Thoracic aorta (tissue), 2 donors: ENCODE data around the gene RFX7. TPM values are rescaled to one million over a fixed set of nuclear protein-coding genes. Genes with fewer than 3 reads are reported as not detected.
"Not testable (repeated sequence)": the region's sequence is repeated elsewhere in the genome, so short reads cannot be mapped to it uniquely, and the experiment has no call there.

Source experiments
- ATAC-seq: fragments of 150-250 bp; one replicate; pipeline ENCODE4 v1.8.0; 2017; ENCODE audit warnings: low read depth; ENCODE audit not compliant: insufficient number of reproducible peaks, low FRiP score
- DNase-seq: peaks from one replicate; pipeline ENCODE4 v3.0.0-alpha.2; 2020; ENCODE audit warnings: low spot score
- H3K27ac ChIP-seq, 2 donors: fragments of 200-600 bp; sonication (generic); 1 replicate in 1 of 2; 2 replicates in 1 of 2; pipeline ENCODE4 v1.5.1; 2016; ENCODE audit warnings: mild to moderate bottlenecking in 2 of 2, moderate library complexity in 2 of 2
- H3K27me3 ChIP-seq: fragments of 200-600 bp; sonication (generic); replicated peaks from 2 replicates; pipeline ENCODE4 v1.6.0; 2016; ENCODE audit warnings: mild to moderate bottlenecking; ENCODE audit not compliant: insufficient read depth
- H3K36me3 ChIP-seq: fragments of 200-600 bp; sonication (generic); one replicate; pipeline ENCODE4 v1.5.1; 2016
- H3K4me1 ChIP-seq, 2 donors: fragments of 200-600 bp; sonication (generic); 1 replicate in 1 of 2; 2 replicates in 1 of 2; pipeline versions ENCODE4 v1.5.1 to v1.6.0; 2016; ENCODE audit warnings: low read depth in 2 of 2, mild to moderate bottlenecking in 1 of 2; ENCODE audit not compliant: control insufficient read depth in 1 of 2
- H3K4me3 ChIP-seq: fragments of 200-600 bp; sonication (generic); 2 replicates; pipeline ENCODE4 v1.5.1; 2016; ENCODE audit warnings: mild to moderate bottlenecking
- H3K9me3 ChIP-seq: fragments of 200-600 bp; sonication (generic); 2 replicates; pipeline ENCODE4 v1.5.1; 2016
- total RNA-seq, 2 donors: library from RNA; depleted of rRNA; stranded (reverse); fragments of >200 nt; gene quantifications; one replicate each; pipeline versions ENCODE4 v1.1.0 to v1.2.3, GENCODE V29; 2016
- TF ChIP-seq, protein P1 (sequence below): fragments of 200-600 bp; sonication (generic); IDR thresholded peaks from one replicate; pipeline ENCODE4 v1.5.1; 2019; ENCODE audit warnings: antibody characterized with exemption

Gene RFX7
- total RNA-seq, 2 donors from 2014 or later = 7.0 to 8.0 TPM

DNA sequence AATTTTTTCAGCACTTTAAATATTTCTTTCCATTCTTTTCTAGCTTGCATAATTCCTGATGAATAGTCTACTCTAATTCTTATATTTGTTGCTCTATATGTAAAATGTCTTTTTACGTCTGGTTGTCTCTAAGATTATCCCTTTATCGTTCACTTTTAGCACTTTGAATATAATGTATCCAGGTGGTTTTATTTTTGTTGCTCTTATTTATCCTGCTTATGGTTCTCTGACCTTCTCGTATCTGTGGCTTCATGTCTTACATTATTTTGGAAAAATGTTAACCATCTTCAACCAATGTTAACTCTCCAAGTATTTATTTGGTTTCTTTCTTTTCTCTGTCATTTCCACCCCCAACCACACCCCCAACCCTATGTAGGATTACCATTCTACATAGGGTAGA, 30.0 kb upstream of the RFX7 start:
- no peaks in the 10 kb centered on the region for H3K27me3 ChIP-seq
- H3K9me3 ChIP-seq = peaks cover 5% of the 10 kb centered on the region

DNA sequence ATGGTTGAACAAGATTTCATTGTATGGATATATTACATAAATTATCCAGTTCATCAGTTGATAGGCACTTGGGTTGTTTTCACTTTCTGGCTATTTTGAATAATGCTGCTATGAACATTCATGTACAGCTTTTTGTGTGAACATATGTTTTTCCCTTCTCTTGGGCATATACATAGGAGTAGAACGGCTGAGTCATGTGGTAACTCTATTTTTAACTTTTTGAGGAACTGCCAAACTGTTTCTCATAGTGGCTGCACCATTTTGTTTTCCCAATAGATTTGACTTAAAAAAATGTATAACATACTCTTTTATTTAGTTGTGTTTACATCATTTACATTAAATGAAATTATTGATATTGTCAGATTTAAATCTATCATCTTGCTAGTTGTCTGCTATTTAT, 28.8 kb upstream of the RFX7 start:
- Histone ChIP-seq H3K4me3 (no peak overlapping the region), H3K9me3 (peaks cover 5% of the 10 kb centered on the region), H3K36me3 (no peaks in the 10 kb centered on the region), H3K4me1 (no peaks in the 10 kb centered on the region), H3K27ac (no peak overlapping the region), H3K27me3 (no peaks in the 10 kb centered on the region)
- DNase-seq (no peak), ATAC-seq (no peak)
- TF ChIP-seq, protein P1, sequence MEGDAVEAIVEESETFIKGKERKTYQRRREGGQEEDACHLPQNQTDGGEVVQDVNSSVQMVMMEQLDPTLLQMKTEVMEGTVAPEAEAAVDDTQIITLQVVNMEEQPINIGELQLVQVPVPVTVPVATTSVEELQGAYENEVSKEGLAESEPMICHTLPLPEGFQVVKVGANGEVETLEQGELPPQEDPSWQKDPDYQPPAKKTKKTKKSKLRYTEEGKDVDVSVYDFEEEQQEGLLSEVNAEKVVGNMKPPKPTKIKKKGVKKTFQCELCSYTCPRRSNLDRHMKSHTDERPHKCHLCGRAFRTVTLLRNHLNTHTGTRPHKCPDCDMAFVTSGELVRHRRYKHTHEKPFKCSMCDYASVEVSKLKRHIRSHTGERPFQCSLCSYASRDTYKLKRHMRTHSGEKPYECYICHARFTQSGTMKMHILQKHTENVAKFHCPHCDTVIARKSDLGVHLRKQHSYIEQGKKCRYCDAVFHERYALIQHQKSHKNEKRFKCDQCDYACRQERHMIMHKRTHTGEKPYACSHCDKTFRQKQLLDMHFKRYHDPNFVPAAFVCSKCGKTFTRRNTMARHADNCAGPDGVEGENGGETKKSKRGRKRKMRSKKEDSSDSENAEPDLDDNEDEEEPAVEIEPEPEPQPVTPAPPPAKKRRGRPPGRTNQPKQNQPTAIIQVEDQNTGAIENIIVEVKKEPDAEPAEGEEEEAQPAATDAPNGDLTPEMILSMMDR = no peak

More for the DNA sequence above, 30.0 kb upstream of the RFX7 start:
- H3K4me3 ChIP-seq = no peak overlapping the region
- H3K4me1 ChIP-seq = no peaks in the 10 kb centered on the region
- no peaks in the 10 kb centered on the region for H3K36me3 ChIP-seq
- no peak for ATAC-seq
- DNase-seq = no peak
- TF ChIP-seq, protein P1 = no peak
- H3K27ac ChIP-seq = no peak overlapping the region

DNA sequence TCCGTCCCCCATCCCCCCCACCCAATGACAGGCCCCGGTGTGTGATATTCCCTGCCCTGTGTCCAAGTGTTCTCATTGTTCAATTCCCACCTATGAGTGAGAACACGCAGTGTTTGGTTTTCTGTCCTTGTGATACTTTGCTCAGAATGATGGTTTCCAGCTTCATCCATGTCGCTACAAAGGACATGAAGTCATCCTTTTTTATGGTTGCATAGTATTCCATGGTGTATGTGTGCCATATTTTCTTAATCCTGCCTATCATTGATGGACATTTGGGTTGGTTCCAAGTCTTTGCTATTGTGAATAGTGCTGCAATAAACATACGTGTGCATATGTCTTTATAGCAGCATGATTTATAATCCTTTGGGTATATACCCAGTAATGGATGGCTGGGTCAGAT, 22.8 kb upstream of the RFX7 start:
- ATAC-seq, H3K9me3 ChIP-seq, DNase-seq, H3K27me3 ChIP-seq, H3K36me3 ChIP-seq, H3K4me3 ChIP-seq, H3K4me1 ChIP-seq, H3K27ac ChIP-seq: not testable (repeated sequence)

DNA sequence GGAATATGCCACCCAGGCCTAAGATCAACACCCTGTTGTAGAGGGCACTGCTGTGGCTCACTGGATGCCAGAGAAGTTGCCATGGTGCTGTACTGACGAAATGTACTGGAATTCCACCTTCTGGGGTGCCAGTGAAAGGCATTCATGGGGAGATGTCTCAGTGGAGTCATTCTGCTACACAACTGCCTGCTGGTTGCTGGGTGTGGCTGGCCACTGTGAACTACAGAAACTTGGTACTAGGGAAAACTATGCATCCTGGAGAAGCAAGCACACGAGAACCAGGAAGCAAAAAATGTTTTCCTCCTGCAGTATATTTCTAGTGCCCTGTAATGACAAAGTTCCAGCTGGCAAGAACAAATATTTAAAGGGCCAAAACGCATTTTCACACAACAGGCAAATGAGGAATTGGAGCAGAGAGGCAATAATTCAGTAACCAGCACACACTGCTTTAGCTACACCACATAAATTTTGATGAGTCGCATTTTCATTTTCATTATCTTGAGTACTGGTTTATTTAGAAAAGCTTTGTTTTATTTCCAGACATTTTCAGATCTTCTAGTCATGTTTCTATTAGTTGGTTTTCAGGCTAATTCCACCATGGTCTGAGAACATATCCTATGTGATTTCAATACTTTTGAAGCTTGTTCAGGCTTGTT, 18.3 kb upstream of the RFX7 start:
- no peak for ATAC-seq
- H3K36me3 ChIP-seq = no peaks in the 10 kb centered on the region

DNA sequence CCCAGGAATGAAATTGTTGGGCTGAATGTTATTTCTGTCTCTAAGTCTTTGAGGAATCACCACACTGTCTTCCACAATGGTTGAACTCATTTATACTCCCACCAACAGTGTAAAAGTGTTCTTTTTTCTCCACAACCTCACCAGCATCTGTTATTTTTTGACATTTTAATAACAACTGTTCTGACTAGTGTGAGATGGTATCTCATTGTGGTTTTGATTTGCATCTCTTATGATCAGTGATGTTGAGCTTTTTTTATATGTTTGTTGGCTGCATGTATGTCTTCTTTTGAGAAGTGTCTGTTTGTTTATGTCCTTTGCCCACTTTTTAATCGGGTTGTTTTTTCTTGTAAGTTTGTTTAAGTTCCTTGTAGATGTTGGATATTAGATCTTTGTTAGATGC, 13.6 kb upstream of the RFX7 start:
- DNase-seq, H3K36me3 ChIP-seq: not testable (repeated sequence)

More for the DNA sequence above, 18.3 kb upstream of the RFX7 start:
- Histone ChIP-seq H3K27me3 (no peaks in the 10 kb centered on the region), H3K9me3 (no peaks in the 10 kb centered on the region), H3K4me3 (no peak overlapping the region), H3K27ac (no peak overlapping the region), H3K4me1 (no peaks in the 10 kb centered on the region)
- TF ChIP-seq, protein P1 = no peak
- no peak for DNase-seq

DNA sequence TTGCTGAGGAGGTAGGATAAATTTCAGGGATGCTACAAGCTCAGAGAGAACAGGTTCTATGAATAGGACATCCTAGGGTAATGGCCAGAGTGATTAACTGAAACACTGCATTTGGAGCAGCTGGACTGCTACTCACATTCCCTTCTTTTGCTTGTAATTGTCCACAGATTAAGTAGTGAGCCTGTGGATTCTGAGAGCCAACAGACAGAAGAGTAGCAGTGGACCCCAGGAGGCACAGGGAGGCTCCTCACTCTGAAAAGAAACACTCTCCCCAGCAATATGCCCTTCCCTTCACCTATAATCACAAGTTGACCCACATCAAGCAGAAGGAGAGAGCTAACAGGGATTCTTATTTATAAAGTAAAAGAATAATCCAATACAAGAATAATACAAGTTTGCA, 10.6 kb upstream of the RFX7 start:
- Histone ChIP-seq H3K4me3 (no peak overlapping the region), H3K9me3 (no peaks in the 10 kb centered on the region), H3K27me3 (no peaks in the 10 kb centered on the region), H3K36me3 (no peaks in the 10 kb centered on the region), H3K4me1 (no peaks in the 10 kb centered on the region), H3K27ac (no peak overlapping the region)
- ATAC-seq (no peak), DNase-seq (no peak)
- TF ChIP-seq, protein P1 = no peak

More for the DNA sequence above, 13.6 kb upstream of the RFX7 start:
- H3K4me3 ChIP-seq, H3K27me3 ChIP-seq, H3K27ac ChIP-seq, H3K9me3 ChIP-seq, ATAC-seq, H3K4me1 ChIP-seq: not testable (repeated sequence)
